Cerebellar cortex (tissue), 1 donor: Measurements from ENCODE around the gene FARS2.
"Not testable (repeated sequence)": the region's sequence is repeated elsewhere in the genome, so short reads cannot be mapped to it uniquely, and the experiment has no call there.

ENCODE experiments used
- DNase-seq: peaks from one replicate; pipeline ENCODE4 v3.0.0-alpha.2; 2015; ENCODE audit warnings: low spot score

Gene FARS2

GRCh38 chr6:5537967-5538366 lies 276.7 kb downstream of the FARS2 start:
- DNase-seq: no peak

- no peak for DNase-seq
These were observed 279.1 kb downstream of the FARS2 start for GRCh38 chr6:5540370-5540769.

- no peak for DNase-seq
These were observed 279.7 kb downstream of the FARS2 start for GRCh38 chr6:5541025-5541424.

GRCh38 chr6:5541751-5542432 lies 280.6 kb downstream of the FARS2 start:
- DNase-seq: no peak

- DNase-seq: no peak
These were observed 286.2 kb downstream of the FARS2 start for GRCh38 chr6:5547556-5547955.

GRCh38 chr6:5550631-5551030 lies 289.3 kb downstream of the FARS2 start:
- DNase-seq: no peak

GRCh38 chr6:5552243-5552642 lies 290.9 kb downstream of the FARS2 start:
- DNase-seq: no peak

GRCh38 chr6:5553767-5554166 lies 292.5 kb downstream of the FARS2 start:
- no peak for DNase-seq

GRCh38 chr6:5554226-5554625 lies 292.9 kb downstream of the FARS2 start:
- no peak for DNase-seq

GRCh38 chr6:5556011-5556410 lies 294.7 kb downstream of the FARS2 start:
- no peak for DNase-seq

GRCh38 chr6:5557506-5557905 lies 296.2 kb downstream of the FARS2 start:
- DNase-seq: no peak

GRCh38 chr6:5559651-5560050 lies 298.3 kb downstream of the FARS2 start:
- no peak for DNase-seq

- DNase-seq: no peak
These were observed 301.0 kb downstream of the FARS2 start for GRCh38 chr6:5562277-5562676.

- no peak for DNase-seq
These were observed 301.8 kb downstream of the FARS2 start for GRCh38 chr6:5563086-5563485.

- not testable (repeated sequence) for DNase-seq
These were observed 303.4 kb downstream of the FARS2 start for GRCh38 chr6:5564746-5565145.

- no peak for DNase-seq
These were observed 304.7 kb downstream of the FARS2 start for GRCh38 chr6:5565971-5566370.

GRCh38 chr6:5566718-5567117 lies 305.4 kb downstream of the FARS2 start:
- DNase-seq: no peak

- no peak for DNase-seq
These were observed 306.0 kb downstream of the FARS2 start for GRCh38 chr6:5567352-5567751.

GRCh38 chr6:5567890-5568289 lies 306.6 kb downstream of the FARS2 start:
- no peak for DNase-seq

GRCh38 chr6:5569491-5569890 lies 308.2 kb downstream of the FARS2 start:
- DNase-seq: no peak

- no peak for DNase-seq
These were observed 309.3 kb downstream of the FARS2 start for GRCh38 chr6:5570641-5571040.

GRCh38 chr6:5580736-5581581 lies 319.6 kb downstream of the FARS2 start:
- DNase-seq: no peak

- DNase-seq: no peak
These were observed 321.4 kb downstream of the FARS2 start for GRCh38 chr6:5582762-5583161.

GRCh38 chr6:5583528-5583927 lies 322.2 kb downstream of the FARS2 start:
- no peak for DNase-seq
